K562 (cell line): ENCODE results near the gene LOXHD1. TPM values are rescaled to one million over a fixed set of nuclear protein-coding genes. Genes with fewer than 3 reads are reported as not detected.

Source experiments
- CCAR2 ChIP-seq: fragments of 200-400 bp; formaldehyde crosslinking; IDR thresholded peaks from 2 replicates; pipeline ENCODE4 v1.6.1; 2017; ENCODE audit warnings: mild to moderate bottlenecking, low read depth, low read length
- ETS1 ChIP-seq: conservative IDR thresholded peaks from 2 replicates; pipeline ENCODE4 v1.6.1; 2011; ENCODE audit warnings: low read depth, mild to moderate bottlenecking, low read length; ENCODE audit not compliant: control insufficient read depth
- FIP1L1 ChIP-seq: fragments of 200-400 bp; formaldehyde crosslinking; IDR thresholded peaks from 2 replicates; pipeline ENCODE4 v1.6.1; 2018; ENCODE audit warnings: mild to moderate bottlenecking, low read depth, low read length; ENCODE audit not compliant: poor library complexity, severe bottlenecking
- KDM4B ChIP-seq, 2 experiments: fragments of 450-650 bp in 1 of 2; sonication (generic) in 1 of 2; IDR thresholded peaks; 2 replicates each; pipeline ENCODE4 v1.6.1; 2016 to 2017; ENCODE audit warnings: borderline replicate concordance in 2 of 2, antibody characterized with exemption in 1 of 2, low read depth in 1 of 2, mild to moderate bottlenecking in 1 of 2
- SAP30 ChIP-seq: fragments of 200-600 bp; sonication (generic); IDR thresholded peaks from 2 replicates; pipeline ENCODE4 v1.6.1; 2012; ENCODE audit warnings: borderline replicate concordance, low read depth, mild to moderate bottlenecking, moderate library complexity, low read length, control low read depth, inconsistent platforms; ENCODE audit not compliant: insufficient read depth, poor library complexity, severe bottlenecking
- USF1 ChIP-seq: sonication (generic); formaldehyde crosslinking; IDR thresholded peaks from 2 replicates; pipeline ENCODE4 v1.9.0; 2022; ENCODE audit warnings: mild to moderate bottlenecking, missing genetic modification reagents
- ZC3H11A ChIP-seq: IDR thresholded peaks from 2 replicates; pipeline ENCODE4 v1.6.1; 2012; ENCODE audit warnings: low read depth, low read length, improper control_type of control experiment
- ZNF639 ChIP-seq, 2 experiments: fragments of 200-800 bp in 1 of 2; sonication (Bioruptor generic) in 1 of 2; sonication (generic) in 1 of 2; formaldehyde crosslinking in 1 of 2; IDR thresholded peaks in 1 of 2; conservative IDR thresholded peaks in 1 of 2; 2 replicates each; pipeline versions ENCODE4 v1.5.0 to v1.6.1; 2016 to 2020; ENCODE audit warnings: missing compliant biosample characterization in 1 of 2, missing genetic modification characterization in 1 of 2, missing genetic modification reagents in 1 of 2
- polyA plus RNA-seq, 8 experiments: library from polyadenylated mRNA; depleted of rRNA in 4 of 8; stranded (reverse) in 5 of 8; unstranded in 3 of 8; fragments of >200 nt; fragmentation: Nextera tagmentation in 2 of 8; fragmentation: Illumina TruSeq in 1 of 8; extraction: Ambion mirVana in 2 of 8; extraction: Trizol in 1 of 8; gene quantifications; 2 replicates each; pipeline versions ENCODE4 v1.2.1 to v1.2.3, GENCODE V29; 2011 to 2014; ENCODE audit warnings: inconsistent platforms in 1 of 8, missing spikeins in 1 of 8
- total RNA-seq, 7 experiments: library from RNA; depleted of rRNA in 6 of 7; stranded (reverse); fragments of >200 nt in 6 of 7; fragmentation: Illumina TruSeq in 2 of 7; extraction: Trizol in 2 of 7; gene quantifications; 2 replicates each; pipeline versions ENCODE4 v1.2.1 to v1.2.3, GENCODE V29; 2011 to 2021; ENCODE audit warnings: low replicate concordance in 1 of 7

Gene LOXHD1
- total and polyA plus RNA-seq, 9 of the 15 experiments (the other 6 are each of a cell fraction or from before 2014, with no cell fraction given) = not detected

GRCh38 chr18:46474487-46475389 lies 182.3 kb downstream of the LOXHD1 start (continued):
- no peak for TF ChIP-seq USF1 (CRISPR knock-in tag)
- no peak for TF ChIP-seq SAP30
- no peak for TF ChIP-seq KDM4B (IDR thresholded peaks at IDR 0.05; ENCODE audit: borderline replicate concordance in 2 of 2, low read depth in 1 of 2)
- TF ChIP-seq ETS1 = no peak
- TF ChIP-seq ZNF639 (CRISPR knock-in tag; conservative IDR thresholded peaks at IDR 0.05 in 1 of 2, IDR thresholded peaks at IDR 0.05 in 1 of 2) = no peak
- no peak for TF ChIP-seq FIP1L1
- TF ChIP-seq ZC3H11A = no peak
- TF ChIP-seq CCAR2 = no peak
